Endothelial cell of umbilical vein (primary cell): ENCODE data around the gene SEMA4C.

Experiments used
- EZH2 ChIP-seq: IDR thresholded peaks from 2 replicates; pipeline ENCODE4 v1.6.1; 2012; ENCODE audit warnings: borderline replicate concordance, low read depth, mild to moderate bottlenecking, moderate library complexity, low read length, inconsistent platforms; ENCODE audit not compliant: severe bottlenecking
- FOS ChIP-seq: IDR thresholded peaks from 2 replicates; pipeline ENCODE4 v1.6.1; 2011; ENCODE audit warnings: mild to moderate bottlenecking, low read length, moderate library complexity, borderline replicate concordance; ENCODE audit not compliant: insufficient read depth
- GATA2 ChIP-seq: IDR thresholded peaks from 2 replicates; pipeline ENCODE4 v1.7.0; 2011; ENCODE audit warnings: low read depth, mild to moderate bottlenecking, moderate library complexity, mixed read lengths, low read length; ENCODE audit not compliant: insufficient read length, insufficient read depth
- JUN ChIP-seq: IDR thresholded peaks from 2 replicates; pipeline ENCODE4 v1.6.1; 2011; ENCODE audit warnings: borderline replicate concordance, low read depth; ENCODE audit not compliant: insufficient read length, insufficient read depth
- MAX ChIP-seq: IDR thresholded peaks from 2 replicates; pipeline ENCODE4 v1.6.1; 2011; ENCODE audit not compliant: insufficient read depth, insufficient read length
- MYC ChIP-seq: IDR thresholded peaks from one replicate; pipeline ENCODE4 v1.6.1; 2011; ENCODE audit warnings: mild to moderate bottlenecking, low read depth, low read length
- POLR2A ChIP-seq: IDR thresholded peaks from 2 replicates; pipeline ENCODE4 v1.6.1; 2012; ENCODE audit warnings: low read depth, mild to moderate bottlenecking, control low read depth, low read length
- POLR2AphosphoS5 ChIP-seq: IDR thresholded peaks from 2 replicates; pipeline ENCODE4 v1.6.1; 2012; ENCODE audit warnings: low read depth, mild to moderate bottlenecking, control low read depth, low read length, moderate library complexity; ENCODE audit not compliant: insufficient read depth
- TF ChIP-seq, protein P1 (sequence below), 2 donors: IDR thresholded peaks; 1 replicate in 1 of 2; 2 replicates in 1 of 2; pipeline ENCODE4 v1.5.1; 2011; ENCODE audit warnings: low read length in 2 of 2, mild to moderate bottlenecking in 2 of 2, moderate library complexity in 2 of 2, control low read depth in 1 of 2, inconsistent platforms in 1 of 2, low read depth in 1 of 2; ENCODE audit not compliant: insufficient read depth in 1 of 2; ENCODE audit errors: extremely low read depth in 1 of 2

GRCh38 chr2:96909611-96910021 lies 39.7 kb upstream of the SEMA4C start:
- TF ChIP-seq POLR2AphosphoS5, result no peak
- TF ChIP-seq, protein P1, sequence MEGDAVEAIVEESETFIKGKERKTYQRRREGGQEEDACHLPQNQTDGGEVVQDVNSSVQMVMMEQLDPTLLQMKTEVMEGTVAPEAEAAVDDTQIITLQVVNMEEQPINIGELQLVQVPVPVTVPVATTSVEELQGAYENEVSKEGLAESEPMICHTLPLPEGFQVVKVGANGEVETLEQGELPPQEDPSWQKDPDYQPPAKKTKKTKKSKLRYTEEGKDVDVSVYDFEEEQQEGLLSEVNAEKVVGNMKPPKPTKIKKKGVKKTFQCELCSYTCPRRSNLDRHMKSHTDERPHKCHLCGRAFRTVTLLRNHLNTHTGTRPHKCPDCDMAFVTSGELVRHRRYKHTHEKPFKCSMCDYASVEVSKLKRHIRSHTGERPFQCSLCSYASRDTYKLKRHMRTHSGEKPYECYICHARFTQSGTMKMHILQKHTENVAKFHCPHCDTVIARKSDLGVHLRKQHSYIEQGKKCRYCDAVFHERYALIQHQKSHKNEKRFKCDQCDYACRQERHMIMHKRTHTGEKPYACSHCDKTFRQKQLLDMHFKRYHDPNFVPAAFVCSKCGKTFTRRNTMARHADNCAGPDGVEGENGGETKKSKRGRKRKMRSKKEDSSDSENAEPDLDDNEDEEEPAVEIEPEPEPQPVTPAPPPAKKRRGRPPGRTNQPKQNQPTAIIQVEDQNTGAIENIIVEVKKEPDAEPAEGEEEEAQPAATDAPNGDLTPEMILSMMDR (IDR thresholded peaks at IDR 0.05; ENCODE audit: extremely low read depth in 1 of 2, insufficient read depth in 1 of 2, low read depth in 1 of 2, low read length in 2 of 2), result no peak
- TF ChIP-seq POLR2A, result no peak
- TF ChIP-seq MAX, result no peak
- TF ChIP-seq JUN, result no peak
- TF ChIP-seq MYC, result no peak
- no peak for TF ChIP-seq EZH2
- no peak for TF ChIP-seq FOS
- TF ChIP-seq GATA2, result no peak
